Neural progenitor cell (in vitro differentiated cells): ENCODE measurements around the gene GMDS. TPM values are rescaled to one million over a fixed set of nuclear protein-coding genes. Genes with fewer than 3 reads are reported as not detected.
A peak's percentile ranks its signal among the peaks of the same experiment; 100 is the strongest.

Experiments used
- DNase-seq: peaks from one replicate; pipeline ENCODE4 v3.0.0-alpha.2; 2016; ENCODE audit warnings: low spot score
- H2AFZ ChIP-seq: fragments of 200-600 bp; sonication (generic); replicated peaks from 2 replicates; pipeline ENCODE4 v1.6.1; 2016; ENCODE audit warnings: antibody characterized with exemption
- H3F3A ChIP-seq: fragments of 200-600 bp; sonication (generic); 2 replicates; pipeline ENCODE4 v1.6.1; 2016; ENCODE audit warnings: antibody characterized with exemption, low read depth
- H3K27ac ChIP-seq: fragments of 200-600 bp; sonication (generic); 2 replicates; pipeline ENCODE4 v1.5.1; 2016; ENCODE audit warnings: mild to moderate bottlenecking
- H3K27me3 ChIP-seq: fragments of 200-600 bp; sonication (generic); 2 replicates; pipeline ENCODE4 v1.6.1; 2016; ENCODE audit warnings: mild to moderate bottlenecking, moderate library complexity
- H3K36me3 ChIP-seq: fragments of 200-600 bp; sonication (generic); 2 replicates; pipeline ENCODE4 v1.5.1; 2016
- H3K4me1 ChIP-seq: fragments of 200-600 bp; sonication (generic); 2 replicates; pipeline ENCODE4 v1.6.1; 2016; ENCODE audit warnings: mixed run types
- H3K4me2 ChIP-seq: fragments of 200-600 bp; sonication (generic); 2 replicates; pipeline ENCODE4 v1.6.1; 2016
- H3K4me3 ChIP-seq: fragments of 200-600 bp; sonication (generic); 2 replicates; pipeline ENCODE4 v1.5.1; 2016
- H3K79me2 ChIP-seq: fragments of 200-600 bp; sonication (generic); 2 replicates; pipeline ENCODE4 v1.6.1; 2016; ENCODE audit warnings: low read depth
- H3K9ac ChIP-seq: fragments of 200-600 bp; sonication (generic); 2 replicates; pipeline ENCODE4 v1.6.1; 2016
- H3K9me3 ChIP-seq: fragments of 200-600 bp; sonication (generic); 2 replicates; pipeline ENCODE4 v1.5.1; 2016; ENCODE audit warnings: low read depth
- H4K20me1 ChIP-seq: fragments of 200-600 bp; sonication (generic); 2 replicates; pipeline ENCODE4 v1.6.1; 2016; ENCODE audit warnings: low read depth
- H3K27ac Mint-ChIP-seq: 3 replicates; pipeline ENCODE4 v1.8.0; 2021; ENCODE audit warnings: mixed read lengths
- H3K27me3 Mint-ChIP-seq: 2 replicates; pipeline ENCODE4 v1.8.0; 2022; ENCODE audit warnings: low read depth, mild to moderate bottlenecking, inconsistent platforms, moderate library complexity, mixed read lengths; ENCODE audit not compliant: insufficient read depth
- H3K36me3 Mint-ChIP-seq: 3 replicates; pipeline ENCODE4 v1.8.0; 2021; ENCODE audit warnings: mixed read lengths
- H3K4me1 Mint-ChIP-seq: 3 replicates; pipeline ENCODE4 v1.8.0; 2021; ENCODE audit warnings: mixed read lengths
- H3K4me3 Mint-ChIP-seq: 3 replicates; pipeline ENCODE4 v1.8.0; 2021; ENCODE audit warnings: mild to moderate bottlenecking, moderate library complexity, mixed read lengths
- H3K9me3 Mint-ChIP-seq: 3 replicates; pipeline ENCODE4 v1.8.0; 2020; ENCODE audit warnings: mixed read lengths
- EZH2 ChIP-seq: fragments of 200-600 bp; sonication (generic); IDR thresholded peaks from 2 replicates; pipeline ENCODE4 v1.6.1; 2017; ENCODE audit warnings: antibody characterized with exemption, mild to moderate bottlenecking, moderate library complexity
- EZH2phosphoT487 ChIP-seq: fragments of 200-600 bp; sonication (generic); IDR thresholded peaks from 2 replicates; pipeline ENCODE4 v1.6.1; 2017; ENCODE audit warnings: antibody characterized with exemption
- total RNA-seq: library from RNA; depleted of rRNA; stranded (reverse); fragments of >200 nt; gene quantifications from 2 replicates; pipeline ENCODE4 v1.2.3, GENCODE V29; 2015; ENCODE audit warnings: low replicate concordance
- TF ChIP-seq, protein P1 (sequence below): fragments of 200-600 bp; sonication (generic); IDR thresholded peaks from 2 replicates; pipeline ENCODE4 v1.5.1; 2017; ENCODE audit warnings: antibody characterized with exemption, mild to moderate bottlenecking

GMDS gene
- total RNA-seq, 1 donor from 2014 or later = 22.6 TPM

GRCh38 chr6:1619098-1619672 is 626.2 kb downstream of the GMDS start:
- Histone ChIP-seq H4K20me1 (peaks cover 91% of the 10 kb centered on the region), H2AFZ (no peak overlapping the region), H3K79me2 (no peaks in the 10 kb centered on the region), H3K9ac (no peak overlapping the region), H3F3A (peaks cover 31% of the 10 kb centered on the region), H3K4me3 (peak overlapping the region; percentile 34), H3K4me2 (peak overlapping the region; percentile 74), H3K27ac (no peak overlapping the region), H3K4me1 (peaks cover 9% of the 10 kb centered on the region), H3K36me3 (no peaks in the 10 kb centered on the region), H3K27me3 (peaks cover 100% of the 10 kb centered on the region), H3K9me3 (no peaks in the 10 kb centered on the region)
- H3K27ac Mint-ChIP-seq = no peak overlapping the region
- peaks cover 3% of the 10 kb centered on the region for H3K4me1 Mint-ChIP-seq
- H3K36me3 Mint-ChIP-seq = no peaks in the 10 kb centered on the region
- TF ChIP-seq EZH2phosphoT487 (peak; percentile 5), EZH2 (peak; percentile 41)
- TF ChIP-seq, protein P1, sequence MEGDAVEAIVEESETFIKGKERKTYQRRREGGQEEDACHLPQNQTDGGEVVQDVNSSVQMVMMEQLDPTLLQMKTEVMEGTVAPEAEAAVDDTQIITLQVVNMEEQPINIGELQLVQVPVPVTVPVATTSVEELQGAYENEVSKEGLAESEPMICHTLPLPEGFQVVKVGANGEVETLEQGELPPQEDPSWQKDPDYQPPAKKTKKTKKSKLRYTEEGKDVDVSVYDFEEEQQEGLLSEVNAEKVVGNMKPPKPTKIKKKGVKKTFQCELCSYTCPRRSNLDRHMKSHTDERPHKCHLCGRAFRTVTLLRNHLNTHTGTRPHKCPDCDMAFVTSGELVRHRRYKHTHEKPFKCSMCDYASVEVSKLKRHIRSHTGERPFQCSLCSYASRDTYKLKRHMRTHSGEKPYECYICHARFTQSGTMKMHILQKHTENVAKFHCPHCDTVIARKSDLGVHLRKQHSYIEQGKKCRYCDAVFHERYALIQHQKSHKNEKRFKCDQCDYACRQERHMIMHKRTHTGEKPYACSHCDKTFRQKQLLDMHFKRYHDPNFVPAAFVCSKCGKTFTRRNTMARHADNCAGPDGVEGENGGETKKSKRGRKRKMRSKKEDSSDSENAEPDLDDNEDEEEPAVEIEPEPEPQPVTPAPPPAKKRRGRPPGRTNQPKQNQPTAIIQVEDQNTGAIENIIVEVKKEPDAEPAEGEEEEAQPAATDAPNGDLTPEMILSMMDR = no peak
- peaks cover 65% of the 10 kb centered on the region for H3K27me3 Mint-ChIP-seq
- no peaks in the 10 kb centered on the region for H3K9me3 Mint-ChIP-seq
- H3K4me3 Mint-ChIP-seq = no peak overlapping the region
- no peak for DNase-seq

GRCh38 chr6:1618311-1619097 is 626.9 kb downstream of the GMDS start:
- H3K36me3 Mint-ChIP-seq = no peaks in the 10 kb centered on the region
- Histone ChIP-seq H3K27me3 (peaks cover 100% of the 10 kb centered on the region), H3K4me2 (no peak overlapping the region), H3F3A (peaks cover 34% of the 10 kb centered on the region), H3K27ac (no peak overlapping the region), H4K20me1 (peaks cover 90% of the 10 kb centered on the region), H3K9ac (no peak overlapping the region), H3K79me2 (no peaks in the 10 kb centered on the region), H2AFZ (no peak overlapping the region), H3K4me3 (no peak overlapping the region), H3K4me1 (peaks cover 3% of the 10 kb centered on the region), H3K9me3 (no peaks in the 10 kb centered on the region), H3K36me3 (no peaks in the 10 kb centered on the region)
- H3K4me1 Mint-ChIP-seq = peaks cover 3% of the 10 kb centered on the region
- peak overlapping the region; percentile 48 for H3K4me3 Mint-ChIP-seq
- no peak overlapping the region for H3K27ac Mint-ChIP-seq
- TF ChIP-seq EZH2 (no peak), EZH2phosphoT487 (peak; percentile 27)
- DNase-seq = peak; percentile 35
- peaks cover 66% of the 10 kb centered on the region for H3K27me3 Mint-ChIP-seq
- no peaks in the 10 kb centered on the region for H3K9me3 Mint-ChIP-seq

DNA sequence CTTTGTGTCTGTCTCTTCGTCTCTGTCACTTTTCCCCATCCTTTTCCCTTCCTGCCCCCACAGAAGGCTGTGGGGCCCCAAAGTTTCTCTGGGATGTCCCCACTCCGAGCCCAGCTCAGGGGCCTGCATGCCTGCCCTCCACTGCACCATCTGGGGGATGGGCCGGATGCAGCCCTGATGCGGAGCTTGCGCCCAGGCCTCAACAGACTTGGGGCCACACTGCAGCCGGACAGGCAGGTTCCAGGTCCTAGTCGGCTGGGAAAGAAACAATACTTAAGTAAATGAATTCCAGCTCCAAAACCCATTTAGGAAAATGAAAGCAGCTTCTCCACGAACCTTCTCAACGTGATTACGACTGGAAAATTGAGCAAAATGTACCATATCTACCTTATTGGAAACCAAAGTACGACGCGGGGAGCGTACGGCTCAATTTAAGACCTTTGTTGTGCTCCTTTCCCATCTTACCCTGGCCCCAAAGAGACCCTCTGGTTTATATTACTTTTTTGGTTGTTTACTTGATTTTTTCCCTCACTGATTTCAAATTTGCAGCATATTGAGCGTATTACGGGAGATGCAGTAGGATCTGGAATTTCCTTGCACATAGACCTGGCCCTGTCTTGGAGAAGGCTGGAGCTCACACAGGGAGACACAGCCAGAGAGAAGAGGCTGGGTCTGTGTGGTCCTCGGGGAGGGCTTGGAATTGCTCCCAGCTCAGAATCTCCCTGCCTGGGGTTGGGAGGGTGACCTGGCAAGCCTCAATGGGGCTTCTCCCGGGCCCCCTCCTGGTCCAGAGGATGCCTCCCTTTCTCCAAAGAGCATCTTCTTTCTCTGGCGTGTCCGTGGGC is 627.7 kb downstream of the GMDS start:
- H3F3A ChIP-seq = peaks cover 35% of the 10 kb centered on the region
- peaks cover 66% of the 10 kb centered on the region for H3K27me3 Mint-ChIP-seq
- H3K4me3 Mint-ChIP-seq = peak overlapping the region; percentile 2
- H3K79me2 ChIP-seq = no peaks in the 10 kb centered on the region
- no peak overlapping the region for H3K27ac Mint-ChIP-seq
- no peak overlapping the region for H3K4me3 ChIP-seq
- H3K36me3 Mint-ChIP-seq = no peaks in the 10 kb centered on the region
- no peaks in the 10 kb centered on the region for H3K9me3 Mint-ChIP-seq
- peaks cover 5% of the 10 kb centered on the region for H3K4me1 Mint-ChIP-seq
- H3K4me2 ChIP-seq = no peak overlapping the region
- TF ChIP-seq EZH2 (peak; percentile 87), EZH2phosphoT487 (peak; percentile 78)
- TF ChIP-seq, protein P1 = no peak
- DNase-seq = peak; percentile 42
- no peak overlapping the region for H2AFZ ChIP-seq
- H3K9me3 ChIP-seq = no peaks in the 10 kb centered on the region
- peaks cover 90% of the 10 kb centered on the region for H4K20me1 ChIP-seq
- peaks cover 100% of the 10 kb centered on the region for H3K27me3 ChIP-seq
- H3K27ac ChIP-seq = no peak overlapping the region
- no peak overlapping the region for H3K9ac ChIP-seq
- H3K4me1 ChIP-seq = peaks cover 3% of the 10 kb centered on the region
- no peaks in the 10 kb centered on the region for H3K36me3 ChIP-seq
